GM12892 (cell line): Measurements from ENCODE around the gene TMEM131.

Source experiments
- POLR2A ChIP-seq: IDR thresholded peaks from 2 replicates; pipeline ENCODE4 v1.6.1; 2011; ENCODE audit warnings: low read depth, low read length, control low read depth
- POLR2AphosphoS5 ChIP-seq: IDR thresholded peaks from 2 replicates; pipeline ENCODE4 v1.6.1; 2011; ENCODE audit warnings: low read depth, low read length, control low read depth
- TAF1 ChIP-seq: IDR thresholded peaks from 2 replicates; pipeline ENCODE4 v1.6.1; 2011; ENCODE audit warnings: low read depth, mild to moderate bottlenecking, control low read depth, low read length, borderline replicate concordance

- TF ChIP-seq POLR2A: no peak
- TF ChIP-seq TAF1: no peak
- no peak for TF ChIP-seq POLR2AphosphoS5
These were observed 67.2 kb downstream of the TMEM131 start for GRCh38 chr2:97928591-97928990.
